CD4-positive, alpha-beta memory T cell (primary cell): ENCODE data around the gene TMEM270. TPM values are rescaled to one million over a fixed set of nuclear protein-coding genes. Genes with fewer than 3 reads are reported as not detected.
A peak's percentile ranks its signal among the peaks of the same experiment; 100 is the strongest.

Experiments
- CTCF ChIA-PET: fragments of 350-600 bp; sonication (Branson Sonifier 250); formaldehyde crosslinking; loops from one replicate; lab custom pipeline; 2021; ENCODE audit warnings: inconsistent platforms; ENCODE audit not compliant: partially characterized antibody; lab: Charles Lee
- POLR2A ChIA-PET: fragments of 350-600 bp; sonication (Branson Sonifier 250); formaldehyde crosslinking; loops from one replicate; lab custom pipeline; 2021; ENCODE audit not compliant: partially characterized antibody; lab: Charles Lee
- DNase-seq, 5 donors: peaks; one replicate each; pipeline versions ENCODE4 v3.0.0 to v3.0.0-alpha.2; 2020 to 2022; ENCODE audit warnings: mixed read lengths in 1 of 5
- H3K27ac ChIP-seq: one replicate; pipeline ENCODE4 v1.7.0; 2013; ENCODE audit warnings: low read depth, low read length
- H3K27me3 ChIP-seq: 2 replicates; pipeline ENCODE4 v1.7.0; 2013; ENCODE audit warnings: mild to moderate bottlenecking, low read length, moderate library complexity; ENCODE audit not compliant: insufficient read depth
- H3K36me3 ChIP-seq: 2 replicates; pipeline ENCODE4 v1.7.0; 2013; ENCODE audit warnings: mild to moderate bottlenecking, low read length, moderate library complexity; ENCODE audit not compliant: insufficient read depth
- H3K4me1 ChIP-seq: 2 replicates; pipeline ENCODE4 v1.7.0; 2013; ENCODE audit warnings: mild to moderate bottlenecking, low read length, moderate library complexity; ENCODE audit not compliant: insufficient read depth
- H3K4me3 ChIP-seq, 2 donors: one replicate each; pipeline ENCODE4 v1.7.0; 2013; ENCODE audit warnings: low read length in 2 of 2, mild to moderate bottlenecking in 1 of 2
- H3K9me3 ChIP-seq, 2 donors: one replicate each; pipeline ENCODE4 v1.7.0; 2013; ENCODE audit warnings: low read length in 2 of 2, control low read depth in 1 of 2; ENCODE audit not compliant: control insufficient read depth in 1 of 2
- H3K27ac Mint-ChIP-seq, 7 donors: one replicate each; pipeline ENCODE4 v1.8.0; 2020 to 2021; ENCODE audit warnings: mixed read lengths in 7 of 7, mild to moderate bottlenecking in 6 of 7, inconsistent platforms in 3 of 7, moderate library complexity in 3 of 7
- H3K27me3 Mint-ChIP-seq, 2 donors: one replicate each; pipeline ENCODE4 v1.8.0; 2020 to 2021; ENCODE audit warnings: mixed read lengths in 2 of 2
- H3K36me3 Mint-ChIP-seq, 2 donors: one replicate each; pipeline ENCODE4 v1.8.0; 2020 to 2021; ENCODE audit warnings: mixed read lengths in 2 of 2, inconsistent platforms in 1 of 2, mild to moderate bottlenecking in 1 of 2
- H3K4me1 Mint-ChIP-seq, 4 donors: one replicate each; pipeline ENCODE4 v1.8.0; 2020 to 2021; ENCODE audit warnings: mixed read lengths in 4 of 4, mild to moderate bottlenecking in 1 of 4
- H3K4me3 Mint-ChIP-seq, 8 donors: one replicate each; pipeline ENCODE4 v1.8.0; 2020 to 2021; ENCODE audit warnings: mixed read lengths in 8 of 8, mild to moderate bottlenecking in 7 of 8, moderate library complexity in 6 of 8, inconsistent platforms in 3 of 8
- H3K9me3 Mint-ChIP-seq, 8 donors: one replicate each; pipeline ENCODE4 v1.8.0; 2020 to 2021; ENCODE audit warnings: mixed read lengths in 8 of 8, mild to moderate bottlenecking in 5 of 8, inconsistent platforms in 3 of 8, moderate library complexity in 1 of 8
- intact Hi-C: fragments of 100-400 bp; cut with micrococcal nuclease; formaldehyde crosslinking; loops from one replicate; pipeline ENCODE4 v1.15.1; 2023
- polyA plus RNA-seq, 2 donors: library from polyadenylated mRNA; unstranded; fragments of 300-500 nt; fragmentation: Illumina TruSeq; gene quantifications; one replicate each; pipeline ENCODE4 v1.2.3, GENCODE V29; 2021
- total RNA-seq, 2 experiments: library from RNA; stranded (reverse); gene quantifications; one replicate each; pipeline ENCODE4 v1.2.3, GENCODE V29; 2021

The TMEM270 gene
- total and polyA plus RNA-seq, 4 experiments from 2014 or later = not detected

DNA sequence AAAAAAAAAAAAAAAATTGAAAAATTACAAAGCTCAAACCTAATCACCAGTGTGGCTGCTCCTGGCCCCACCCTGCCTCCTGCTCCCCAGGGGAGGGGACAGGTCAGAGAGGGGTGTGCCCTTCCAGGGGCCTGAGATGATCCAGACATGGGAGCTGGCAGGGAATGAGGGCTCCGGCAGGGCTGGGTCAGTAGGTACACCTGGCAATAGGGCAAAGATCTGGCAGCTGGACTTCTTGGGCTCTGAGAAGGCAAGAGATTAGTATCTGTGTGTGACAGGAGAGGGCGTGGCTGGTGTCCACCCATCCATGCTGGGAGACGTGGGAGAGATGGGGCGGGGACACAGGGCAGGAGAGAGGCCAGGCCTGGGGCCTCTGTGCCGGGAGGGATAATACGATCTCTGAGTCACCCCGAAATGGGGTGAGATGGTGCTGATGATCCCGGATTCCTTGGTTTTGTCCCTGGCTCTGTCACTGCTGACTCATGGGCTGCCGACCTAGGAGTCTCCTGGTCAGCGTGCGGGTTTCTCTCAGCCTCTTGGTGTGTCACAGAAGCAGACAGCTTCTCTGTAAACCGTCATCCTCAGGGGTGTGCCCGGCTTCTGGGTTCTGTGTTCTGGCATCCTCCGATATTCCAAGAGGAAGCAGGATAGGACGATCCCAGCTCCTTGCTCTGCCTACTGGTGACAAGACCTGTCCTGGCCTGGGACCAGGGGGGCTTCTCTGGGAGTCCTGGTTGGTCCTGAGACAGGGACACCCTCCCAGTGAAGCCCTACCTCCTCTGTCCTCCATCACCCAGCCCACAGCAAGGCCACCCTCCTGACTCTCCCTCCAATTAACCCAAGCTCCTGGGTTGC lies 38.4 kb upstream of the TMEM270 start:
- peak overlapping the region in 1 of 8 donors; percentile 50 for H3K4me3 Mint-ChIP-seq

GRCh38 chr7:73823257-73823656 lies 37.7 kb upstream of the TMEM270 start:
- Mint-ChIP-seq H3K36me3 (no peaks in the 10 kb centered on the region), H3K9me3 (no peaks in the 10 kb centered on the region), H3K4me3 (peak overlapping the region in 1 of 8 donors; percentile 50), H3K27ac (peak overlapping the region in 2 of 7 donors; percentile 62 to 74), H3K27me3 (peaks cover 2 to 3% of the 10 kb centered on the region in 2 donors), H3K4me1 (peaks cover 15 to 41% (median 18%) of the 10 kb centered on the region in 4 donors)
- H3K9me3 ChIP-seq = no peaks in the 10 kb centered on the region
- no peaks in the 10 kb centered on the region for H3K36me3 ChIP-seq
- H3K27me3 ChIP-seq = no peaks in the 10 kb centered on the region
- intact Hi-C loops = no loop called here
- no peak overlapping the region for H3K27ac ChIP-seq
- peaks cover 20% of the 10 kb centered on the region for H3K4me1 ChIP-seq
- ChIA-PET POLR2A (interaction anchor here (1.0 kb wide), 1 partner anchor 28 kb away, joined by 7 read pairs; no protein-coding TSS in a partner anchor), CTCF (interaction anchor here (0.7 to 1.8 kb wide), 5 partner anchors 9 to 33 kb away, joined by 3 to 11 read pairs (median 3); no protein-coding TSS in a partner anchor)
- no peak overlapping the region for H3K4me3 ChIP-seq
- no peak for DNase-seq

More for the DNA sequence above, 38.4 kb upstream of the TMEM270 start:
- ChIA-PET CTCF (interaction anchor here (0.7 to 1.8 kb wide), 4 partner anchors 11 to 34 kb away, joined by 3 to 11 read pairs (median 5); no protein-coding TSS in a partner anchor), POLR2A (interaction anchor here (1.0 kb wide), 1 partner anchor 28 kb away, joined by 7 read pairs; no protein-coding TSS in a partner anchor)
- H3K27ac Mint-ChIP-seq = peak overlapping the region in 1 of 7 donors; percentile 37
- H3K36me3 ChIP-seq = no peaks in the 10 kb centered on the region
- H3K4me1 Mint-ChIP-seq = peaks cover 11 to 34% (median 11%) of the 10 kb centered on the region in 4 donors
- no peaks in the 10 kb centered on the region for H3K9me3 ChIP-seq
- intact Hi-C loops = no loop called here
- peaks cover 3% of the 10 kb centered on the region in 2 donors for H3K27me3 Mint-ChIP-seq
- no peak overlapping the region for H3K27ac ChIP-seq
- no peaks in the 10 kb centered on the region for H3K27me3 ChIP-seq
- no peaks in the 10 kb centered on the region for H3K36me3 Mint-ChIP-seq
- no peak for DNase-seq
- H3K4me1 ChIP-seq = peaks cover 14% of the 10 kb centered on the region
- no peaks in the 10 kb centered on the region for H3K9me3 Mint-ChIP-seq
- no peak overlapping the region for H3K4me3 ChIP-seq

DNA sequence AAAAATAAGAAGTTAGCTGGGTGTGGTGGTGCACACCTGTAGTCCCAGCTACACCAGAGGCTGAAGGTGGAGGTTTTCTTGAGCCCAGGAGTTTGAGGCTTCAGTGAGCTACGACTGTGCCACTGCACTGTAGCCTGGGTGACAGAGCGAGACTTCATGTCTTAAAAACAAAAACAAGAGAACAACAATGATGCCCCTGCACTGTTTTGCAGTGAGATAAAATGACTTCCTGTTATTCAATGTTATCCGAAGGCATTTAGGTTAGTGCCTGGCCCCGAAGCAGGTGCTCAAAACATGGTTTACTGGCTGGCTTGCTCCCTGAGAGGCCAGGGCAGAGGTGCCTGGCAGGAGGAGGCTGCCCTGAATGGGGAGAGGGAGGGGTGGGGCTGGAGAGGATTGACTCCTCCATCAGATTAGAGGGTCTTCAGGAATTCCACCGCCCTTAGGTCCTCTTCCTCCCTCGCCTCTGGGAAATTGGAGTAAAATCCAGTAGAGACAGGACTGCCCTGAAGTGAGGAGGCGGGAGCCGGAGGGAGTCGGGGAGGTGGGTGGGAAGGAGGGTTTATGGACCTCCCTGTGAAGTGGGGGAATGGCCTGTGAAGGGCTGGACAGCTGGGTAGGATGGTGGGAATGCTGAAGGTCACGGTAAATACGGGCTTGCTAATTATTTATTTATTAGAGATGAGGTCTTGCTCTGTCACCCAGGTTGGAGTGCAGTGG lies 36.9 kb upstream of the TMEM270 start:
- Histone ChIP-seq H3K9me3 (no peaks in the 10 kb centered on the region), H3K27ac (no peak overlapping the region), H3K27me3 (no peaks in the 10 kb centered on the region), H3K36me3 (no peaks in the 10 kb centered on the region), H3K4me1 (peaks cover 27% of the 10 kb centered on the region), H3K4me3 (no peak overlapping the region)
- no peaks in the 10 kb centered on the region for H3K36me3 Mint-ChIP-seq
- CTCF ChIA-PET = interaction anchor here (1.2 to 1.8 kb wide), 4 partner anchors 10 to 33 kb away, joined by 3 to 11 read pairs (median 4); no protein-coding TSS in a partner anchor
- H3K9me3 Mint-ChIP-seq = no peaks in the 10 kb centered on the region
- peaks cover 20 to 49% (median 24%) of the 10 kb centered on the region in 4 donors for H3K4me1 Mint-ChIP-seq
- DNase-seq = peak in 1 of 5 donors; percentile 22
- intact Hi-C loops = no loop called here
- POLR2A ChIA-PET = interaction anchor here (0.6 kb wide), 1 partner anchor 27 kb away, joined by 3 read pairs; no protein-coding TSS in a partner anchor
- peaks cover 2 to 6% of the 10 kb centered on the region in 2 donors for H3K27me3 Mint-ChIP-seq
- peak overlapping the region in 3 of 7 donors; percentile 22 to 66 (median 48) for H3K27ac Mint-ChIP-seq
- no peak overlapping the region for H3K4me3 Mint-ChIP-seq

DNA sequence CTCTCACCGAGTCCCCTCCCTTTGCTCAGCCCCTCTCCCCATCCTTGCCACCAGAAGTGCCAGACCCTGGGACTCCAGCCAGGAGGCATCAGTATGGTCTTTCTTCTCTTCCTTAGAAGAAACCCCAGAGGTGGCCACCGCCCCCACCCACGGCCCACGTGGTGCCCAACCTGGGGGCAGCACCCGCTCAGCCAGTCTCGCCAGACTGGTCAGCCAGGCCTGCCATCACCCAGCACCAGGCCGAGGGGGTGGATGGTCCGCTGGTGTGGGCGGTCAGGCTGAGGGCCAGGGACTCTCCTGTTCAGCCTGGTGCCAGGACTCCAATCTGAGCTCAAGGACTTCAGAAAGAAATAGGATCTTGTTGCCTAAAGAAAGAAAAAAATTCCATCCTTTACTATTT lies 36.0 kb upstream of the TMEM270 start:
- H3K27me3 ChIP-seq = no peaks in the 10 kb centered on the region
- H3K36me3 ChIP-seq = no peaks in the 10 kb centered on the region
- H3K27ac ChIP-seq = no peak overlapping the region
- H3K27ac Mint-ChIP-seq = peak overlapping the region in 3 of 7 donors; percentile 45 to 69 (median 64)
- H3K9me3 Mint-ChIP-seq = no peaks in the 10 kb centered on the region
- H3K9me3 ChIP-seq = no peaks in the 10 kb centered on the region
- H3K4me1 Mint-ChIP-seq = peaks cover 24 to 57% (median 29%) of the 10 kb centered on the region in 4 donors
- ChIA-PET POLR2A (no interaction called here), CTCF (interaction anchor here (3.9 kb wide), 1 partner anchor 31 kb away, joined by 51 read pairs; no protein-coding TSS in a partner anchor)
- DNase-seq = no peak
- H3K36me3 Mint-ChIP-seq = no peaks in the 10 kb centered on the region
- H3K4me3 Mint-ChIP-seq = no peak overlapping the region
- H3K4me3 ChIP-seq = no peak overlapping the region
- peaks cover 2 to 8% of the 10 kb centered on the region in 2 donors for H3K27me3 Mint-ChIP-seq
- peaks cover 30% of the 10 kb centered on the region for H3K4me1 ChIP-seq
- intact Hi-C loops = no loop called here

DNA sequence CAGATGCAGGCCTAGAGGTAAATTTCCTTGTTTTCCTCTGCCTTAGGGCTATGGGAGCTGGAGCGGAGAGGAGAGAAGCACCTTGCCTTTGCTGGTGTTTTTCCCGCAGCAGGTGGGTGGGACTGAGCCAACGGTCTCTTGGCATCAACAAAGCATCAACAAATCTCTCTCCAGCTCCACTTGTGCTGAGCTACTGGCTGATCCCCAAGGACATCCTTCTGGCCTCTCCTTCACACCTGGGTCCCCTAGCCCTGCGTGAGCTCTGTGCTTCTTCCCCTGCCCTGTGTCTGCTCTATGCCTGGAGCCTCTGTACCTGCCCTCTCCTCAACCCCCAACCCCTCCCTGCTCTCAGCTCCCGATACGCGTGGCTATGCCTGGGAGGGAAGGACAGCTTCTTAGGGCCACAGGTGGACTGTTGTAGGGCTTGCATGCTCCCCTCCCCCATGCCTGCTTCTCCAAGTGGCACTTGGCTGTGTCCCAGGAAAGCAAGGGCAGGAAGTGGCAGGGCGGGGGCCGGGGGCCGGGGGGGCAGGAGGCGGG lies 33.3 kb upstream of the TMEM270 start:
- intact Hi-C loops = loop anchor here (2.0 kb wide), 1 partner anchor 27 kb away; no protein-coding TSS in a partner anchor
- POLR2A ChIA-PET = interaction anchor here (3.1 kb wide), 1 partner anchor 15 kb away, joined by 12 read pairs; the partner anchor contains the start of gene METTL27
- DNase-seq = no peak

GRCh38 chr7:73828107-73828803 lies 32.7 kb upstream of the TMEM270 start:
- H3K4me1 Mint-ChIP-seq = peaks cover 22 to 56% (median 29%) of the 10 kb centered on the region in 4 donors
- POLR2A ChIA-PET = interaction anchor here (3.1 kb wide), 1 partner anchor 14 kb away, joined by 12 read pairs; the partner anchor contains the start of gene METTL27
- no peaks in the 10 kb centered on the region for H3K36me3 Mint-ChIP-seq

More for the DNA sequence above, 33.3 kb upstream of the TMEM270 start:
- Mint-ChIP-seq H3K27ac (peak overlapping the region in 4 of 7 donors; percentile 8 to 78 (median 46)), H3K27me3 (peaks cover 2 to 8% of the 10 kb centered on the region in 2 donors), H3K4me3 (peak overlapping the region in 6 of 8 donors; percentile 43 to 78 (median 68)), H3K9me3 (no peaks in the 10 kb centered on the region), H3K36me3 (no peaks in the 10 kb centered on the region), H3K4me1 (peaks cover 24 to 58% (median 29%) of the 10 kb centered on the region in 4 donors)
- H3K9me3 ChIP-seq = no peaks in the 10 kb centered on the region
- H3K27me3 ChIP-seq = no peaks in the 10 kb centered on the region
- CTCF ChIA-PET = interaction anchor here (0.9 to 3.9 kb wide), 4 partner anchors 14 to 95 kb away, joined by 3 to 51 read pairs (median 3); no protein-coding TSS in a partner anchor
- no peak overlapping the region for H3K4me3 ChIP-seq
- H3K27ac ChIP-seq = no peak overlapping the region
- H3K4me1 ChIP-seq = peaks cover 30% of the 10 kb centered on the region
- H3K36me3 ChIP-seq = no peaks in the 10 kb centered on the region

More at GRCh38 chr7:73828107-73828803, 32.7 kb upstream of the TMEM270 start:
- peak overlapping the region in 3 of 7 donors; percentile 28 to 83 (median 45) for H3K27ac Mint-ChIP-seq
- H3K36me3 ChIP-seq = no peaks in the 10 kb centered on the region
- H3K27me3 ChIP-seq = no peaks in the 10 kb centered on the region
- H3K4me3 ChIP-seq = no peak overlapping the region
- H3K9me3 ChIP-seq = no peaks in the 10 kb centered on the region
- peak in 1 of 5 donors; percentile 22 for DNase-seq
- CTCF ChIA-PET = interaction anchor here (0.9 to 3.9 kb wide), 4 partner anchors 14 to 95 kb away, joined by 3 to 51 read pairs (median 3); no protein-coding TSS in a partner anchor
- H3K9me3 Mint-ChIP-seq = no peaks in the 10 kb centered on the region
- H3K27me3 Mint-ChIP-seq = peaks cover 2 to 8% of the 10 kb centered on the region in 2 donors
- H3K27ac ChIP-seq = no peak overlapping the region
- peak overlapping the region in 6 of 8 donors; percentile 1 to 65 (median 52) for H3K4me3 Mint-ChIP-seq
- H3K4me1 ChIP-seq = peaks cover 30% of the 10 kb centered on the region
- intact Hi-C loops = no loop called here
